Midbrain (tissue), 1 donor: Measurements from ENCODE around the gene TRMT1L.

ENCODE experiments used
- DNase-seq: peaks from one replicate; lab custom pipeline; 2025; lab: John Stamatoyannopoulos, UW

The TRMT1L gene

GRCh38 chr1:185112356-185112755 lies 44.4 kb downstream of the TRMT1L start:
- DNase-seq = no peak

GRCh38 chr1:185111873-185112272 lies 44.9 kb downstream of the TRMT1L start:
- no peak for DNase-seq

GRCh38 chr1:185110145-185110544 lies 46.6 kb downstream of the TRMT1L start:
- DNase-seq = no peak

GRCh38 chr1:185108321-185108720 lies 48.4 kb downstream of the TRMT1L start:
- no peak for DNase-seq

GRCh38 chr1:185105121-185105520 lies 51.6 kb downstream of the TRMT1L start:
- DNase-seq = no peak

DNA sequence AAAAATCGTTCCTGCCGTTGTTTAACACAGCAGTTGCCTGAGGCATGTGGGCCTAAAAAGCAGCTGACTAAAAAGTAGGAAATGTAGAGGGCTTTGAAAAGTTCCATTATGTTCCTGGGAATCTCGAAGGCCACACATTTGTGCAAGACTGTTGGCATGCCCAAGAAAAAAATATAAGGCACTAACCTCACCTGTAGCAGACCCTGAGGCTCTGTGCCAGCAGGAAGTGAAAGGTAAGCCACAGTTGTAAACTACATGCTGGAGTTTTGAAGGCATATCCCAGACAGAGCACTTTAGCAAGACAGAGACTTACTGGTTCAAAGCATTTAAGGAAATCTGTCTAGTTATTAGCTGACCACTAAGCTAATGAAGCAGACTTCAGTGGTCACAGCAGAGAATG lies 52.7 kb downstream of the TRMT1L start:
- DNase-seq = no peak

DNA sequence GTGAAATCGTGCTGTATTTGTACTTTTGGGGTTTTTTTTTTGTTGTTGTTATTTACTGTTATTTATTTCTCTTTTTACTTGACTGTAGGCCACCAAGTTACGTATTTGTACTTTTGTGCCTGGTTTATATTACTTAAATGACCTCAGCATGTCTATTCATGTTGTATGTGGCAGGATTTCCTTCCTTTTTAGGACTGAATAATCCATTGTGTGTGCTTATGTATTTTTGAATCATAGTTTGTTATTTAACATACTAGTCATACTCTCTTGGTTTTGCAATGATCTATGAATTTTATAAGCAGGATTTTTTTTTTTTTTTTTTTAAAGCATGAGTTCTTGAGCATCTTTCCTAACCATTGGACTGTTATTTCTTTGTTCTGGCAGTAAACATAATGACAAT lies 60.2 kb downstream of the TRMT1L start:
- no peak for DNase-seq

GRCh38 chr1:185094761-185095160 lies 62.0 kb downstream of the TRMT1L start:
- no peak for DNase-seq

GRCh38 chr1:185091480-185091879 lies 65.3 kb downstream of the TRMT1L start:
- no peak for DNase-seq

DNA sequence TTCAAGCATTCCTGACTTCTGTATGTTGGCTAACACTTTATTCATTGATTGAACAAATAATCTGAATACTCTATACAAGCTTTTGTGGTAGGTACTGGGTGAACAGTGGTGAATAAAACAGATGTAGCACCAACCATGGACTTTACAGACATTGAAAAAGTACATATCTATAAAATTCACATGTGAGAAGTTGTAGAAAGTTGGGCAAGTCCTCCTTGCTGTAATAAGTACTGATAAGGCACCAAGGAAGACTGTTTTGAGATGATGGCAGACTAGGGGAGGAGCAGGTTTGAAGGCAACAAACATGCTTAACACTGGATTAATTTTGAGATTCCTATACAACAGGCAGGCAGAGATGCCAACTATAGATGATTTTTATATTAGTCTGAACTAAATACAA lies 69.0 kb downstream of the TRMT1L start:
- DNase-seq = no peak

GRCh38 chr1:185087101-185087500 lies 69.7 kb downstream of the TRMT1L start:
- no peak for DNase-seq

DNA sequence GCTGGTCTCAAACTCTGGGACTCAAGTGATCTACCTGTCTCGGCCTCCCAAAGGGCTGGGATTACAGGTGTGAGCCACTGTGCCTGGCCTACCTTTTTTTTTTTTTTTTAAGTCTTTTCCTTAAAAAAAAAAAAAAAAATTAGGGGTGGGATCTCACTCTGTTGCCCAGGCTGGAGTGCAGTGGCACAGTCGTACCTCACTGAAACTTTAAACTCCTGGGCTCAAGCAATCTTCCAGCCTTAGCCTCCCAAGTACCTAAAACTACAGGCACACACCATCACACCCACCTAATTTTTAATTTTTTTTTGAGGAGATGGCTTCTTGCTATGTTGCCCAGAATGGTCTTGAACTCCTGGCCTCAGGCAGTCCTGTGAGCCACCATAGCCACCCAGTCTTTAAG lies 72.9 kb downstream of the TRMT1L start:
- DNase-seq = no peak

GRCh38 chr1:185080422-185080821 lies 76.3 kb downstream of the TRMT1L start:
- DNase-seq = no peak

DNA sequence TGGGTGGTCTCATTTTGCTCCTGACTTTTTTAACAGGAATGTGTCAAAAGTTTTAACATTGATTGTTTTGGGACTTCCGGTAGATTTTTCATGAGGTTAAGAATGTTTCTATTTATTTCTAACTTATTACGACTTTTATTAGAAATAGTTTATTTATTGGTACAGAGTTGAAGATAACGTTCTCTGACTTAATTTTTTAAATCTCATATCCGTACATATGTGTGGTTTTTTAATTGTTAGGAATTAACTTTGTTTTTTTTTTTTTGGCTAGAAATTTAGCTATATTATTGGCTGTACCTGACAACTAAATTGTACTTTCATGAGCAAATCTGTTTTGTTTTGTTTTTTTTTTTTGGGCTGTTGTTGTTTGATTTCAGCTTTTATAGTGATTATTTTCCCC lies 79.4 kb downstream of the TRMT1L start:
- DNase-seq = no peak

- DNase-seq = no peak
Observed at GRCh38 chr1:185075476-185075875, 81.3 kb downstream of the TRMT1L start.

- no peak for DNase-seq
Observed at GRCh38 chr1:185074307-185074706, 82.4 kb downstream of the TRMT1L start.

GRCh38 chr1:185073725-185074124 lies 83.0 kb downstream of the TRMT1L start:
- no peak for DNase-seq

GRCh38 chr1:185070051-185070450 lies 86.7 kb downstream of the TRMT1L start:
- DNase-seq = no peak

DNA sequence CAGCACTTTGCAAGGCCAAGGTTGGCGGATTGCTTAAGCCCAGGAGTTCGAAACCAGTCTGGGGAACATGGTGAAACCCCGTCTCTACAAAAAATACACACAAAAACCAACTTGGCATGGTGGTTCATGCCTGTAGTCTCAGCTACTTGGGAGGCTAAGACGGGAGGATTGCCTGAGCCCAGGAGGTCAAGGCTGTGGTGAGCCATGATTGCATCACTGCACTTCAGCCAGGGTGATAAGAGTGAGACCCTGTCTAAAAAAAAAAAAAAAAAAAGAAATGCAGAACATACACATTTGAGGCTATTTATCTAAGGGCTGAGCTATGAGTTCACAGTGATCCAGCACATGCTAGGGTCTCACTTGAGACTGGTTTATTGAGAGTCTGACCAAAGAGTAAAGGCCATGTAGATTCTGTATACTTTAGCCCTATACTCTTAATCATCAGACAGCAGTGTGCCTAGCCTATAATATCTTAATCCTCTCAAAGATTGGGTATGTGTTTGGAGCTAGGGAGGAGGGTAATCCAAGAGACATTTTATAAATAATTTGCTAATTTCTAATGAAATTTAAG lies 87.5 kb downstream of the TRMT1L start:
- DNase-seq = no peak

DNA sequence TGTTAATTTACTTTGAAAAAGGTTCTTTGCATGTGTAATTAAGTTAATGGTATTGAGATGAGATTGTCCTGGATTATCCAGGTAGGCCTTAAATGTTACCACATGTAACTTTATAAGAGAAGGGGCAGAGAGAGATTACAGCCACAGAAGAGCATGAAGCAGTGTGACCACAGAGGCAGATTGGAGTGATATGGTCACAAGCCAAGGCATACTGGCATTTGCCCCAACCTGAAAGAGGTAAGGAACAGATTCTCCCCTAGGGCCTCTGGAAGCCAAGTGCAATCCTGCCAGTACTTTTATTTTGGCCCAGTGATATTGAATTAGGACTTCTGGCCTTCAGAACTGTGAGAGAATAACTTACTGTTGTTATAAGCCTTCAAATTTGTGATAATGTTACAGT lies 88.4 kb downstream of the TRMT1L start:
- DNase-seq = no peak
